Measurements from ENCODE around the gene BST1. TPM values are rescaled to one million over a fixed set of nuclear protein-coding genes. Genes with fewer than 3 reads are reported as not detected.
A peak's percentile ranks its signal among the peaks of the same experiment; 100 is the strongest.

BST1 gene
- total RNA-seq, 5 donors from 2014 or later (not counting 1 experiment from before 2014, with no cell fraction given), result 0.28 to 0.55 (median 0.46) TPM; not detected in 1

DNA sequence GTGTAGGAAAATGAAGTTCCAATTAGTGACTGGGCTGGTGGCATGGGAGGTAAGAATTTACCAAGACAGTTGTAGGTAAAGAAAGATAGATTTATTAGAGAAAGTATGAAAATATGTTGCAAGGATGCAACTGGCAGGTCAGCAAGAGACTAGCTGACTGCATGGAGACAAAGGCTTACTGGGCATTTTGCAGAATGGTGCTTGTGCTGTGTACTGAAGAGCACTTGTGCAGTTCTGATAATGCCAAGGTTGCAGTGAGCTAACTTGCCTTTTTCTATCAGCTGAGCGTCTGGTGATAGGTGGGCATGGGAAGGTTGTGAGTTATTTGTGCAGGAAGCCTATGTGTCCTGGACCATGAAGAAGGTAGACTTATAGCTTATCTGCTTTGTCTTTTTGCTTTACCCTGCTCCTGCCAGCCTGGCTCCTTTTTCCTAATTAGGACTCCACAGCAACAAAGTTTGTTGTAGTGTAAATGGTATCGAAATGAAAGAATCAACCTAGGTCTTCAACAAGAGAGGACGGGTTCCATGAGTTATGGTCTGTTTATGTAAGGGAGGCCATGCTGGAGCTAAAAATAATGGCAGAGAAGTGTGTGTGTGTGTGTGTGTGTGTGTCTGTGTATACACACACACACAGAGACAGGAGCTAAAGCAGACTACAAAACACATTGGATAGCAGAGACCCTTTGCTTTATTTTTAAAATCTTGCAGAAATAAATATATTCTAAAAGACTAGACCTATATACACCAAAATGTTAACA, 15.0 kb downstream of the BST1 start:
- ChIA-PET CTCF (interaction anchor here (0.6 to 0.8 kb wide), 2 partner anchors 208 to 219 kb away, joined by 3 read pairs; no protein-coding TSS in a partner anchor), POLR2A (interaction anchor here (0.5 kb wide), 2 partner anchors 10 to 715 kb away, joined by 3 to 6 read pairs; no protein-coding TSS in a partner anchor)
- Mint-ChIP-seq H3K27ac (no peak overlapping the region), H3K27me3 (no peaks in the 10 kb centered on the region), H3K36me3 (no peaks in the 10 kb centered on the region), H3K4me3 (no peak overlapping the region), H3K9me3 (no peaks in the 10 kb centered on the region), H3K4me1 (no peaks in the 10 kb centered on the region)
- DNase-seq, result no peak
- Histone ChIP-seq H3K27ac (ENCODE audit: low read length) (no peak overlapping the region), H3K27me3 (replicated peaks in 1 of 2; ENCODE audit: control insufficient read depth in 2 of 2, extremely low read depth in 1 of 2, insufficient read depth in 2 of 2, low read length in 1 of 2) (no peaks in the 10 kb centered on the region), H3K9me3 (no peaks in the 10 kb centered on the region), H3K4me1 (ENCODE audit: control insufficient read depth in 1 of 2, extremely low read depth in 1 of 2, insufficient read depth in 2 of 2, low read length in 2 of 2) (no peaks in the 10 kb centered on the region), H3K4me3 (ENCODE audit: control insufficient read depth in 1 of 2, extremely low read depth in 1 of 2, low read length in 1 of 2) (no peak overlapping the region), H3K36me3 (ENCODE audit: control insufficient read depth in 2 of 2, extremely low read depth in 1 of 2, insufficient read depth in 1 of 2, low read length in 1 of 2) (no peaks in the 10 kb centered on the region)
- ATAC-seq (replicated peaks in 1 of 4), result no peak
- 100% methylated on average over 1 of the region's 3 CpGs for WGBS (ENCODE audit: insufficient coverage)

DNA sequence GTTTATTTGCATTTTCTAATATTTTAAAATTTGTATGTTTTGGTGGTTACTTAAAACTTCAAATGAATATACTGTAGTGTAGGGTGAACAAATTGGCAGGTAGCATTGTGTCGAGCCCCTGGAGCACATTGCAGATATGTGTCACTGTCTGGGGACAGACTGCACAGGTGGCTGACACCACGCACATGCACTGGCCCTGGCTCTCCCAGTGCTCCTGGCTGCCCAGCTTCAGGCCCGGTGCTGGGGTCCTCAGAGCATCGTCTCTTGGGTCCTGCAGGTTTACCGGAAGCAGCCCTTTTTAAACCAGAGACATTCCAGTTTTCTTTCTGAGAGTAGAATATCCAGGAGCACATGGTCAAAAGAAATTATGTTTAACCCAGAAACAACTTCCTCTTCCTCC, 15.6 kb downstream of the BST1 start:
- ChIA-PET POLR2A (interaction anchor here in 1 of 2 donors (0.5 kb wide), 1 partner anchor 716 kb away, joined by 6 read pairs; no protein-coding TSS in a partner anchor), CTCF (interaction anchor here in 1 of 2 donors (0.8 kb wide), 1 partner anchor 207 kb away, joined by 3 read pairs; no protein-coding TSS in a partner anchor)
- 91% methylated on average over 3 of the region's 5 CpGs for WGBS (ENCODE audit: insufficient coverage)

DNA sequence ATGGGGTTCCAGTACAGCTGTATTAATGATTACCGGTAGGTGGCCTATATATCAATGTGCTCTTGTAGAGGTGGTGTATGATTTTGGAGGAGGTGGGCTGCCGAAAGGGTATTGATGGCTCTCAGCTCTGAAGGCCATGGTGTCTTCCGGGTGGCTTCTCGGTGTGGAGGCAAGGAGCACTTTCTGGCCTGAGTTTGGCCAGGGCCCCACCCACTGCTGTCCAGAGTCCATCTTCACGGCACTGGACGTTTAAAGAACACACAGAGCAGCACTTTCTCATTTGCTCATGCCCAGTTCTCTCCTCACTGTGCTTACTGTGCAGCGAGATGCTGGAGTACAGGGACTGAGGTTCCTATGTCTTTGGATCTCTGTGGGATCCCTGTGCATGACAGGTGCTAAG, 16.1 kb downstream of the BST1 start:
- Mint-ChIP-seq H3K27me3 (no peaks in the 10 kb centered on the region), H3K4me3 (no peak overlapping the region), H3K36me3 (no peaks in the 10 kb centered on the region), H3K4me1 (no peaks in the 10 kb centered on the region), H3K9me3 (no peaks in the 10 kb centered on the region), H3K27ac (no peak overlapping the region)
- Histone ChIP-seq H3K4me1 (ENCODE audit: control insufficient read depth in 1 of 2, extremely low read depth in 1 of 2, insufficient read depth in 2 of 2, low read length in 2 of 2) (no peaks in the 10 kb centered on the region), H3K27me3 (replicated peaks in 1 of 2; ENCODE audit: control insufficient read depth in 2 of 2, extremely low read depth in 1 of 2, insufficient read depth in 2 of 2, low read length in 1 of 2) (no peaks in the 10 kb centered on the region), H3K4me3 (ENCODE audit: control insufficient read depth in 1 of 2, extremely low read depth in 1 of 2, low read length in 1 of 2) (no peak overlapping the region), H3K36me3 (ENCODE audit: control insufficient read depth in 2 of 2, extremely low read depth in 1 of 2, insufficient read depth in 1 of 2, low read length in 1 of 2) (no peaks in the 10 kb centered on the region), H3K27ac (ENCODE audit: low read length) (no peak overlapping the region), H3K9me3 (no peaks in the 10 kb centered on the region)
- 95% methylated on average over 6 of the region's 7 CpGs for WGBS (ENCODE audit: insufficient coverage)
- no peak for DNase-seq
- CTCF ChIA-PET, result no interaction called here
- no peak for ATAC-seq (replicated peaks in 1 of 4)
- POLR2A ChIA-PET, result no interaction called here

More for the DNA sequence above, 15.6 kb downstream of the BST1 start:
- Histone ChIP-seq H3K9me3 (no peaks in the 10 kb centered on the region), H3K27ac (ENCODE audit: low read length) (no peak overlapping the region), H3K4me3 (ENCODE audit: control insufficient read depth in 1 of 2, extremely low read depth in 1 of 2, low read length in 1 of 2) (no peak overlapping the region), H3K27me3 (replicated peaks in 1 of 2; ENCODE audit: control insufficient read depth in 2 of 2, extremely low read depth in 1 of 2, insufficient read depth in 2 of 2, low read length in 1 of 2) (no peaks in the 10 kb centered on the region), H3K36me3 (ENCODE audit: control insufficient read depth in 2 of 2, extremely low read depth in 1 of 2, insufficient read depth in 1 of 2, low read length in 1 of 2) (no peaks in the 10 kb centered on the region), H3K4me1 (ENCODE audit: control insufficient read depth in 1 of 2, extremely low read depth in 1 of 2, insufficient read depth in 2 of 2, low read length in 2 of 2) (no peaks in the 10 kb centered on the region)
- Mint-ChIP-seq H3K4me1 (no peaks in the 10 kb centered on the region), H3K9me3 (no peaks in the 10 kb centered on the region), H3K27me3 (no peaks in the 10 kb centered on the region), H3K27ac (no peak overlapping the region), H3K4me3 (no peak overlapping the region), H3K36me3 (no peaks in the 10 kb centered on the region)
- DNase-seq (no peak), ATAC-seq (replicated peaks in 1 of 4) (no peak)

DNA sequence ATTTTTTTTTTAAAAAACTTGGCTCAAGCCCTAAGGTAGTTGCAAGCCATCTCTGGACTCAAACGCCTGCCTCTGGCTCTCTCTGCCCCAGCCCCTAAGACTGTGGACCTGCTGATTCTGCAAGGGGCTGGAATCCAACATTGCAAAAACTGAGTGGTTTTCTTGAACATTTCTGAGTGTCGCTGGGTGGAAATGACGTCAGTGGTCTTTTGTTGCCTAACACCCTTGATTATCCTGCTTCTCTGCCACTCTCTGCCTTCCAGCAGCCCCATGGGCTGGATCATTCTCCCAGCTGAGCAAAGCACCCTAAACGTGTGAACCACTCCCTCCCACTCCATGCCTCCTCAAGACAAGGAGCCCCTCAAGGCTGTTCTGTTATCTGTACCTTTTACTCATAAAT, 16.6 kb downstream of the BST1 start:
- POLR2A ChIA-PET, result no interaction called here
- CTCF ChIA-PET, result no interaction called here
- no peaks in the 10 kb centered on the region for H3K36me3 ChIP-seq (ENCODE audit: control insufficient read depth in 2 of 2, extremely low read depth in 1 of 2, insufficient read depth in 1 of 2, low read length in 1 of 2)
- Mint-ChIP-seq H3K9me3 (no peaks in the 10 kb centered on the region), H3K4me3 (no peak overlapping the region), H3K4me1 (no peaks in the 10 kb centered on the region), H3K27me3 (no peaks in the 10 kb centered on the region), H3K27ac (no peak overlapping the region), H3K36me3 (no peaks in the 10 kb centered on the region)
- ATAC-seq (replicated peaks in 1 of 4) (no peak), DNase-seq (no peak)
- no peak overlapping the region for H3K27ac ChIP-seq (ENCODE audit: low read length)
- H3K9me3 ChIP-seq, result no peaks in the 10 kb centered on the region
- H3K27me3 ChIP-seq (replicated peaks in 1 of 2; ENCODE audit: control insufficient read depth in 2 of 2, extremely low read depth in 1 of 2, insufficient read depth in 2 of 2, low read length in 1 of 2), result no peaks in the 10 kb centered on the region
- H3K4me3 ChIP-seq (ENCODE audit: control insufficient read depth in 1 of 2, extremely low read depth in 1 of 2, low read length in 1 of 2), result no peak overlapping the region
- H3K4me1 ChIP-seq (ENCODE audit: control insufficient read depth in 1 of 2, extremely low read depth in 1 of 2, insufficient read depth in 2 of 2, low read length in 2 of 2), result no peaks in the 10 kb centered on the region
- 88% methylated on average over 3 of the region's 4 CpGs for WGBS (ENCODE audit: insufficient coverage)

DNA sequence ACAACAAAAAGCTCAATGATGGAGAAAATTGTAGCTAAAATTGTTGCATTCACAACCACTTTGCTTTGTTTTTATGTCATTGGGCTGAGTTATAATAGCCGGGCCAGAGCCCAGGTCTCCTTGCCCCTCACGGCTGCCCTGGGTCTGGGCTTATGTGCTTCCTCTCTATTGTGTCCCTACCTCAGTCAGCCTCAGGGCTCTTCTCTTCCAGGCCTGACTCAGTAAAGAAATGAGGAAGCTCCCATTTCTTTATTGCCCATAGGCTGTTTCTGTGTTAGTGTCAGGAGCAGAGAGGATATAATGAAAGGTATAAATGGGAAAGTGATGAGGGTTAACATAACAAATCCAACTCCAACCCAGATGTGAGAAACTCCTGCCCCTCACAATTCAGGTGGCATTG, 18.0 kb downstream of the BST1 start:
- no peak for DNase-seq

DNA sequence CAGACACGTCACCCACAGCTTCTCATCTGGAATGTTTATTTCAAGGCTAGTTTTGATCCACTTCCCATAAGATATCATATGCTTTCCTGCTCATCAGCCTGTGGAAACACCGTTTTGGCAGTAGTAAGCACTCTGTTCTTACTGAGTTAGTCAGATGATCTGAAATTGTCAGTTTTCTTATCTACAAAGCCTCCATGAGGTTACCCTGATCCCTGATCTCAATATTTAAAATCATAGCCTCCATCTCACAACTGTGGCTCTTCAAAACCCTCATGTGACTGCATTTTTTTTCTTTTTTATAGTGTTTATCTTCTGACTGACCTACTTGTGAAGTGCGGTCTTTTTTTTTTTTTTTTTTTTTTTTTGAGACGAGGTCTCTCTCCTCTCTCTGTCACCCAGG, 22.7 kb downstream of the BST1 start:
- Mint-ChIP-seq H3K4me1 (peaks cover 0 to 9% (median 3%) of the 10 kb centered on the region in 3 donors), H3K27me3 (no peaks in the 10 kb centered on the region), H3K9me3 (no peaks in the 10 kb centered on the region), H3K27ac (no peak overlapping the region), H3K4me3 (no peak overlapping the region), H3K36me3 (no peaks in the 10 kb centered on the region)
- ATAC-seq (replicated peaks in 1 of 4) (peak in 1 of 4 experiments; percentile 26), DNase-seq (no peak)
- no peaks in the 10 kb centered on the region for H3K27me3 ChIP-seq (replicated peaks in 1 of 2; ENCODE audit: control insufficient read depth in 2 of 2, extremely low read depth in 1 of 2, insufficient read depth in 2 of 2, low read length in 1 of 2)
- H3K27ac ChIP-seq (ENCODE audit: low read length), result no peak overlapping the region
- POLR2A ChIA-PET, result interaction anchor here in 1 of 2 donors (0.6 kb wide), 2 partner anchors 10 to 14 kb away, joined by 3 read pairs; no protein-coding TSS in a partner anchor
- no peaks in the 10 kb centered on the region for H3K36me3 ChIP-seq (ENCODE audit: control insufficient read depth in 2 of 2, extremely low read depth in 1 of 2, insufficient read depth in 1 of 2, low read length in 1 of 2)
- CTCF ChIA-PET, result interaction anchor here in 1 of 2 donors (0.6 to 0.7 kb wide), 2 partner anchors 30 to 77 kb away, joined by 3 to 6 read pairs; no protein-coding TSS in a partner anchor
- peaks cover 0 to 2% of the 10 kb centered on the region in 2 experiments for H3K4me1 ChIP-seq (ENCODE audit: control insufficient read depth in 1 of 2, extremely low read depth in 1 of 2, insufficient read depth in 2 of 2, low read length in 2 of 2)
- WGBS (ENCODE audit: insufficient coverage), result 80% methylated on average over 1 of the region's 4 CpGs
- no peak overlapping the region for H3K4me3 ChIP-seq (ENCODE audit: control insufficient read depth in 1 of 2, extremely low read depth in 1 of 2, low read length in 1 of 2)
- H3K9me3 ChIP-seq, result no peaks in the 10 kb centered on the region

More for the DNA sequence above, 18.0 kb downstream of the BST1 start:
- Mint-ChIP-seq H3K9me3 (no peaks in the 10 kb centered on the region), H3K4me3 (no peak overlapping the region), H3K36me3 (no peaks in the 10 kb centered on the region), H3K4me1 (peaks cover 0 to 6% (median 3%) of the 10 kb centered on the region in 3 donors), H3K27ac (no peak overlapping the region), H3K27me3 (no peaks in the 10 kb centered on the region)
- no peaks in the 10 kb centered on the region for H3K36me3 ChIP-seq (ENCODE audit: control insufficient read depth in 2 of 2, extremely low read depth in 1 of 2, insufficient read depth in 1 of 2, low read length in 1 of 2)
- no peak for ATAC-seq (replicated peaks in 1 of 4)
- H3K4me1 ChIP-seq (ENCODE audit: control insufficient read depth in 1 of 2, extremely low read depth in 1 of 2, insufficient read depth in 2 of 2, low read length in 2 of 2), result no peaks in the 10 kb centered on the region
- no CpG with 5 or more reads among the region's 2 CpGs for WGBS (ENCODE audit: insufficient coverage)
- no peak overlapping the region for H3K27ac ChIP-seq (ENCODE audit: low read length)
- no peaks in the 10 kb centered on the region for H3K27me3 ChIP-seq (replicated peaks in 1 of 2; ENCODE audit: control insufficient read depth in 2 of 2, extremely low read depth in 1 of 2, insufficient read depth in 2 of 2, low read length in 1 of 2)
- POLR2A ChIA-PET, result no interaction called here
- CTCF ChIA-PET, result interaction anchor here in 1 of 2 donors (0.7 kb wide), 1 partner anchor 335 kb away, joined by 5 read pairs; no protein-coding TSS in a partner anchor
- no peaks in the 10 kb centered on the region for H3K9me3 ChIP-seq
- no peak overlapping the region for H3K4me3 ChIP-seq (ENCODE audit: control insufficient read depth in 1 of 2, extremely low read depth in 1 of 2, low read length in 1 of 2)

Data from T-cell (primary cell).